NCI-H2081 (cell line): Measurements from ENCODE around the gene MTRF1.

Experiments
- DNase-seq, 2 experiments: peaks; one replicate each; lab custom pipeline; 2025; lab: John Stamatoyannopoulos, UW

MTRF1 gene

DNA sequence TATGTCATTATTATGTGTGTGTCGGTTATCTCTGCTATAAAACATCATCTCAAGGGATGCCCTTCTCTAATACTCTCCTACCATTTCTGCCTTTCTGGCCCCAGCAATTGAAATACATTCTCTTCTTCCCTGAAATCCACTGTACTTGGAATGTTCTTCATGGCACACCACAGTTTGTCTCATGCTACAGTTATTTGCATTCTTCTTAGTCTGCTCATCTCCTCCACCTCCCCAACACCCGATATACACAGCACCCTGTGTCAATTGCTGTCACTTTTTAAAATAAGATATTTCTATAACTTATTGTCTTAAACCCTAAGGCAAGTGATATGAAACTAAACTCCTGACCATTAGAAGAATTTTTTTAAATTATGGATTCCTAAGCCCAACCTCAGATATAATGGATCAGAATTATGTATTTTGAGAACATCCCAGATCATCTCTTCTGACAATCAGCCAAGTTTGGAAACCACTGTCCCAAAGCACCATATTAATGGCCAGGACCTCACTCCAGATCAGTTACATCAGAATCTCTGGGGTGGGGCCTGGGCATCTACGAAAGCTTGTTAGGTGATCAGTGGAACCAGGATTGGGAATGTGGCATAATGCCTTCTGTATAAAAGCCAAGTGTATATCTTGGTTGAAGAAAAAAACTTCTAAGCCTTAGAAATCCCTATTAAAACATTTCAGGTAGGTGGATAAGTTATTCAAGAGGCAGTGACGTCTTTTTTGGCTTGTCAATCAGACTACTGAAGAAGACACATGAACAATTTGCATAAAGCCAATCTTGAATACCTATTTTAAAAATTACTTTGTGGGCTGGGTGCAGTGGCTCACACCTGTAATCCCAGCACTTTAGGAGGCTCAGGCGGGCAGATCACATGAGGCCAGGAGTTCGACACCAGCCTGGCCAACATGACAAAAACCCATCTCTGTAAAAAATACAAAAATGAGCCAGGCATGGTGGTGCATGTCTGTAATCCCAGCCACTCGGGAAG is 39.0 kb downstream of the MTRF1 start:
- no peak for DNase-seq

DNA sequence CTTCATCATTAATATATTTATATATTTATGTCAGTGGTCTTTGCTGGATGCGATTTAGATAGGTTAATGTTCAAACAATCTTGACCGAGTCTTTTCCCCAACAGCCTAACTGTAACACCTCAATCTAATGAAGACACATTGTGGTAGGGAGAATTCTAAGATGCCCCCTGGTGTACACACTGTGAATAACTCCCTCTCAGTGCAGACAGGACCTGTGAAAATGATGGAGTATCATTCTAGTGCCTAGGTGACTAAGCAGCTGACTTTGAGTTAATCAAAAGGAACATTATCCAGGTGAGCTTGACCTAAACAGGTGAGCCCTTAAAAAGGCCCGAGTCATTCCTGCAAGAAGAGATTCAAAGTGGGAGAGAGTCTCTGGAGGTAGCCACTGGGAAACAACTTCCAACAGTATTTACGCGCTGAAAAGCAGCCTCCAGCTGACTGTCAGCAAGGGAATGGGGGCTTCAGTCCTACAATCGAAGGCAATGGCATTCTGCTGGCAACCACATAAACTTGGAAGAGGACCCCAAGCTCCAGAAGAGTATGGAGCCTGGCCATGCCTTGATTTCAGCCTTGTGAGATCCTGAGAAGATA is 41.0 kb downstream of the MTRF1 start:
- peak; percentile 34 to 36 for DNase-seq

DNA sequence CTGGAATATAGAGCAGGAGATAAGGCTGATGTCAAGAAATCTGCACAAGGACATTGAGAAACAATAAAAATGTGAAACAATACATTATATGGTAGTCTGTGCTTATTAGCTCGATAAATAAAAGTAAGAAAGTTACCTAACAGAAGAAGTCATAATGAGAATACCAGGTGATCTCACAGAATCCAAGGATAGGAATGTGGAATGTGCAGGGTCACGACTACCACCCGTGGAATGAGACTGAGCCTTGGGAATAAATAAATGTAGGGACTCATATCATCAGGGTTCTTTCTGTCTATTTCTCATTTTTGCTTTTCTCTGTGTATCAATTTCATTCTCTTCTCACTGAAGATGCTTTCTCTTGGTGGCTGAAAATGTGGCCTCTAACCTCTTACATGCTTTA is 43.0 kb downstream of the MTRF1 start:
- DNase-seq, result no peak

DNA sequence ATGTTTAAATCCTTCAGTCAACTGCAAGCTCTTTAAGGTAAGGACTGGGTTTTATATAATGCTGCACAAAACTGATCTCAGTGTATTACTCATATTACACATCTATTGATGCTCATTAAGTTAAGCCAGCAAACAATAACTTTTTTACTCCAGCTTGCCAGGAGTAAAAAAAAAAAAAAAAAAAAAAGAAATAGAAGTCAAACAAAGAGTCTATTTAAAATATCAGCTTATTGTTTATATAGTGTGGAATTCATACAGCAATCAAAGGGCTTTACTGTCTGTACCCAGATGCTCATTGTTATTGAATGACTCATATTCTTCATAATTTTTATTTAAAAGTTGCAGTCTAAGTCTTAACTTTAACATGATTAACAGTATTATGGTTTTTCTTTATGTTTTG is 47.2 kb downstream of the MTRF1 start:
- no peak for DNase-seq

DNA sequence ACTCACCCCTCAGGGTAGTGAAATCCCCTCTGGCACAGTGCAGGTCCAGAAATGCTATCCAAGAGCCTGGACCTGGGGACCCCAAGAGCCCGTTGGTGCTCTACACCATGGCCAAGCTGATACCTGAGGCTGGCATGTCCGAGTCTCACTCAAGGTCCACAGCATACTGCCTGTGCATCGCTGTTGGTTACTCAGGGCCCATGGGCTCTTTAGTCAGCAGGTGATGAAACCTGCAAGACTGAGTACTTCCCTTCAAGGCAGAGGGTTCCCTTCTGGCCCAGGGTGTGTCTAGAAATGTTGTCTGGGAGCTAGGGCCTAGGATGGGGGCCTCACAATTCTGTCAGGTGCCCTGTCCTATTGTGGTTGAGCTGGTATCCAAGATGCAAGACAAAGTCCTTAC is 49.5 kb downstream of the MTRF1 start:
- DNase-seq, result no peak

DNA sequence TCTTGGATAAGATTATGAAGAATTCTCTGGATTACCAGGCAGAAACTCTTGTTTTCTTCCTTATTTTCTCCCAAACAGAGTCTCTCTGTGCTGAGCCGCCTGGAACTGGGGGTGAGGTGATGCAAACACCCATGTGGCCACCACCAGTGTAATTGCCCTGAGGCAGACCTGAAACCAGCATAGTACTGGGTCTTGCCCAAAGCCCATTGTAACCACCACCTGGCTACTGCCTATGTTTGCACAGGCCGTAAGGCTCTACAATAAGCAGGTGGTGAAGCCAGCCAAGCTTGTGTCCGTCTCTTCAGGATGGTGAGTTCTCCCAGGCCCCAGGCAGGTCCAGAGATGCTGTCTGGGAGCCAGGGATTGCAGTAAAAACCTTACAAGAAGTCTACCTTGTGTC is 50.1 kb downstream of the MTRF1 start:
- DNase-seq, result no peak

DNA sequence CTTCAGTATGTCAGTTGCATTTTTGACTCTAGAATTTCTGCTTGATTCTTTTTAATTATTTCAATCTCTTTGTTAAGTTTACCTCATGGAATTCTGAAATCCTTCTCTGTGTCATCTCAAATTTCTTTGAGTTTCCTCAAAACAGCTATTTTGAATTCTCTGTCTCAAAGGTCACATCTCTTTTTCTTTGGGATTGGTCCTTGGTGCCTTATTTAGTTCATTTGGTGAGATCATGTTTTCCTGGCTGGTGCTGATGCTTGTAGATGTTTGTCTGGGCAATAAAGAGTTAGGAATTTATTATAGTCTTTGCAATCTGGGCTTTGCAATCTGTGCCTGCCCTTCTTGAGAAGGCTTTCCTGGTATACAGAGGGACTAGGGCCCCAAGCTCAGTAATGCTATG is 50.5 kb downstream of the MTRF1 start:
- DNase-seq, result no peak

DNA sequence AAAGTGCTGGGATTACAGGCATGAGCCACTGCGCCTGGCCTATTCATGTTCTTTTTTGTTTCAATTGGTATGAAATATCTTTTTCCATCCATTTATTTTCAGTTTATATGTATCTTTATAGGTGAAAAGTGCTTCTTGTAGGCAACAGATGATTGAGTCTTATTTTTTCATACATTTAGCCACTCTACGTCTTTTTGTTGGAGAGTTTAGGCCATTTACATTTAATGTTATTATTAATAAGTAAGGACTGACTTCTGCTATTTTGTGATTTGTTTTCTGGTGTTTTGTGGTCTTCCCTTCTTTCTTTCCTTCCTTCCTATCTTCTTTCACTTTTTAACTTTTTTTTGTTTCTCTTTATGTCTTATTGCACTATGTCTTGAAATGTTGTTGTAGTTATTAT is 52.3 kb downstream of the MTRF1 start:
- no peak for DNase-seq

DNA sequence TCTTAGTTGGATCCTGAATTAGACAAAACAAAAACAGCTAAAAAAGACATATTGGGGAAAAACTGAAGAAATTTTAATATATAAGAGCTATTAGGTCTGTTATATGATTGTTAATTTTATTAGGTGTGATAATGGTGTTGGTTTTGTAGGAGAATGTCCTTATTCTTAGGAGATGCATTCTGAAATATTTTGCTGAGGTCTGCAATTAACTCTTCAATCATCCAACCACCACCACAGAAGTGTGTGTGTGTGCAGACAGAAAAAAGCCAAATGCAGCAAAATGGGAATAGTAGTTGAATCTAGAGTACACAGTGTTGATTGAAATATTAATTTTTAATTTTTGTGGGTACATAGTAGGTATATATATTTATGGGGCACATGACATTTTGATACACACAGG is 56.9 kb downstream of the MTRF1 start:
- no peak for DNase-seq

DNA sequence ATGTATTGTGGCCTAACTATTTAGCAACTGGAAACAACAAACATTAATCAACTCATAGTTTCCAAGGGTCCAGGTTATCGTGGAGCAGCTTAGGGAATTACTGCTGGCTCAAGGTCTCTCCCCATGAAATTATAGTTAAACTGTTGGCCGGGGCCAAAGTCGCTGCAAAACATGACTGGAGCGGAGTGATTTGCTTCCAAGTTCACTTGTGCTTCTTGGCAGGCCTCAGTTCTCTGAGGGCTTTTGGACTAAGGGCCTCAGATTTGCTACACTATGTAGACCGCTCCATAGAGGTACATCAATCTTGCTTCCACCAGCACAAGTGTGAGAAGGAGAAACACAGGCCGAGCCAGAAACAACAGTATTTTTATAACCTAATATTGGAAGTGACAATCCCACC is 59.6 kb downstream of the MTRF1 start:
- no peak for DNase-seq

DNA sequence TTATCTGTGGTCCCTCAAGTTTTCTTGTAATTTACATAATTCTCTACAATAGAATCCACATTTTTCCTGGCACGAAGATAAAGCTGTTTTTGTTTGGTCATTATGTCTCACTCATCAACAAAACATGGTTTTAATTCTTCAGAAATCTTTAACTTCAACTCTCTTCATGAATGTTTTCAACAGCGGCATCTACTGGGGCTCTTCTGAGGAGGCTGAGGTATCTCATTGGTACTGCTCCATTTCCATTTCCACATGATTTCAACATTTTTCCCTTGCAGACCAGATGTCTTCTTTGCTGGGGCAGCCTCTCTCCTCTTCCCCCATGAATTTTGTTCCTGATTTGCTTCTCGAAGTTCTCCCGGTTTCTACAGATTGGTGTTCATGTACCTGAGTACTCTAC is 63.2 kb downstream of the MTRF1 start:
- no peak for DNase-seq

DNA sequence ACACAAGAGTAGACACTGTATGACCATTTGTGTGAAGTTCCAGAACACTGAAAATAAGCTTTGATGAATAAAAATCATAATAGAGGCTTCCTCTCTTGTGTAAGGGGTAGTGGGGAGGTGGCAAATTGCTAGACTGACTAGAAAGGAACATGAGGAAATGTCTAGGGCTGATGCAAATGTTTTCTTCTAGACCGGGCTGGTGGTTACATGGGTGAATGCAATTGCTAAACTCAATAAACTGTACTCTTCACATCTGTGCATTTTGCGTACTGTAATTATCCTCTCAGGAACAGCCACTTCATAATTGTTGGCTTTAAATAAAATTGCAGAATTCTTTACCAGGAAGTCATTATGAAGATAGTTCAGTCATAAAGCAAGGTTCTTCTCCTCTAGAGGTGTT is 63.9 kb downstream of the MTRF1 start:
- no peak for DNase-seq

DNA sequence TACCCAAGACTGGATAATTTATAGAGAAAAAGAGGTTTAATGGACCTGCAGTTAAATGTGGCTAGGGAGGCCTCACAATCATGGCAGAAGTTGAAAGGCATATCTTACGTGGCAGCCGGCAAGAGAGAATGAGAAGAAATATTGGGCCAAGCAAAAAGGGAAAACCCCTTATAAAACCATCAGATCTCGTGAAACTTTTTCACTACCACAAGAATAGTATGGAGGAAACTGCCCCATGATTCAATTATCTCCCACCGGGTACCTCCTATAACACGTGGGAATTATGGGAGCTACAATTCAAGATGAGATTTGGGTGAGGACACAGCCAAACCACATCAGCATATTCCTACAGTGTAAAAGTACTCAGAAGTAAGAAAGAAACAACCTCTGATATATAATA is 64.3 kb downstream of the MTRF1 start:
- DNase-seq, result no peak

DNA sequence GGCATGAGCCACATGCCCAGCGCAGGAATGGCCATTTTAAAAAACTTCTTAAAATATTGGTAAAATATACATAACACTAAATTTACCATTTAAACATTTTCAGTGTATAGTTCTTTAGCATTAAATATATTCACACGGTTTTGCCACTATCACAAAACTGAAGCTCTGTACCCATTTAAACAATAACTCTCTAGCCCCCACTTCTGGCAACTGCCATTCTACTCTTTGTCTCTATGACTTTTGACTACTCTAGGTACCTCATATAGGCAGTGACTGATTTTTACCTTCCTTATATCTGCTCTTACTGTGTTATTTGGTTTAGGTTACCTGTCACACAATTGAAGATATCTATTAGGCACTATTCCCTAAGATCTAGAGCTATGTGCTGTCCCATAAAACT is 66.8 kb downstream of the MTRF1 start:
- no peak for DNase-seq

DNA sequence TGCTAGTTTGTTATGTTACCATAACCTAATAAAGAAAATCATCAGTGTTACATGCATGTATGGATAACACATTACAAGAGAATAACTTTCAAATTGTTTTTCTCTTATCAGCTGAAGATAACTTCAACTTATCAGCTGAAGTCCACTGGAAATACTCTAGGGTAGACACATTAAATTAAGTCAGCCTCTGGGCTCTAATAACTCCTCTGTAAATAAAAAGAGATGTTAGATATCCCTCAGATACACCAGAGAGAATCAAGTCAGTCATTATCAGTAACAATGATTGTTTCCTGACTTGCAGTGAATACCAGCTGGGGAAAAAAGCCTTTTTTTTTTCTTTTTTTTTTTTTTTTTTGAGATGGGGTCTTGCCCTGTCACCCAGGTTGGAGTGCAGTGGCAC is 67.4 kb downstream of the MTRF1 start:
- no peak for DNase-seq

DNA sequence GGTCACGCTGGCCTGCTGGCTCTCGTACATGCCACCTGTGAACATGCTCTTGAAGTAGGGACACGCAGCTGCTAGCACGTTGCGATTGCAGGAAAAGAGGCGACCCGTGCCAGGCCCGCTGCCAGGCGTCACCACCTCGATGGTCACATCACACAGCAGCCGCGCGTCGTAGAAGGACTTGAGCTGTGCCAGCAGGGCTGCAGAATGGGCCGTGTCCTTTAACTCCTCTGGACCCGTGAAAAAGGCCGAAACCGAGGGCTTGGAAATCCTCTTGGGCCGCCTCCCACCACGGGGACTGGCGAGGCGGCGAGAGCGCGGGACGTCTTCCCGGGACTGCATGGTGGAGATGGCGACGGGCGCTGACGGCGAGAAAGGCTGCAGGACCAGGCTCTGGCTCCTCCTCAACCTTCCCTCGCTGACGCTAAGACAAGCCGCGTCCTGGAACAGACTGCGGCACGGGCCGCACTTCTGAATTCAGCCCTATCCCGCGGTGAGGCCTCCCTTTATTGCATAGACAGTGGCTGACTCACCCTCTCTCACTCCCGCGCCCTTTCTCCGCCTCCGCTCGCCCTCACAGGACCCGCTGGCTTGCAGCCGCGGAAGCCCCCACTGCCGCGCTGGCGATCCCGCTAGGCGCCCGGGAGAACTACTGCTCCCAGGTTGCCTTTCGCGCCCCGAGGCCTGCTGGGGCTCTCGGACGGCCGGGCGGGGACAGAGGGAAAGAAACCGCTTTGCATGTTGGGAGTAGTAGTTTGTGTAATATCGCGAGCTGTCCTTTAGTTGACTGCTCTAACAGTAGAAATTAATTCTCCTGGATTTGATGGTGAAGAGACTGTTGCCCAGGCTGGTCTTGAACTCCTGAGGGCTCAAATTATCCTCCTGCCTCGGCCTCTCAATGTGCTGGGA is 69.2 kb downstream of the MTRF1 start, which contains the start of gene KBTBD7:
KBTBD7 (minus strand) TSS at position 651 of the 906 bp plus-strand sequence; CDS start at position 339, 312 bp downstream.
- peak; percentile 89 to 91 for DNase-seq

DNA sequence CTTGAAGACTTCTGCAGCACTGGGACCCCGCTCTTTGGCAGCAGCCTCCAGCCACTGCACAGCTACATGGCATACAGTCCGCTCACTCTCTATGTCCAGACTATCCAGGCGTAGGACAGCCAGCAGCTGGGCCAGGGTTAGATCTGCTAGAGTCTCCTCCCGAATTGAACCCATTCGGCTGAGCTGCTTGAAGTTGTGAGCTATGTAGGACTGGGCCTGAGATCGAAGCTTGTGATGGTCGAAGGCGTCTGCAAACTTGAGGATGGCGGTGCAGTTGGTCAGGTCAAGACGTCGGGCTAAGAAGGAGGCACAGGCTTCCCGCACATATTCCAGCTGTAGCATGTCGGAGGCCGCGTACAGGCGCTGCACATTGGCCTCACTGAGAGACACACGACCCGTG is 69.9 kb downstream of the MTRF1 start:
- no peak for DNase-seq

DNA sequence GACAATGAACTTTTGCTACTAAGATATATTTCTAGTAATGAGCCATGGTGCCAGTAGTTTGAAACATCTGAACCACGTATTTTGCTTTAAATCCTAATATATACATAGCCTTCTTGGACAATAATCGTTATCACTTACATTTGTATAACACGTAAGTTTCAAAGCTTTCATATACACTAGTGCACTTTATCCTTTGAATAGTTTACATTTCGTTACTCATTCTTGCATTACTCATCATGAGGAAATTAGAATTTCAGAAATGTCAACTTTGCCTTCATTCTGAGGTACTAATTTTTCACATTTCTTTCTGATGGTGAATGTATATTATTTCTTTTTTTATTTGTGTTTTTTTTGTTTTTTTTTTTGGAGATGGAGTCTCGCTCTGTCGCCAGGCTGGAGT is 74.8 kb downstream of the MTRF1 start:
- no peak for DNase-seq

DNA sequence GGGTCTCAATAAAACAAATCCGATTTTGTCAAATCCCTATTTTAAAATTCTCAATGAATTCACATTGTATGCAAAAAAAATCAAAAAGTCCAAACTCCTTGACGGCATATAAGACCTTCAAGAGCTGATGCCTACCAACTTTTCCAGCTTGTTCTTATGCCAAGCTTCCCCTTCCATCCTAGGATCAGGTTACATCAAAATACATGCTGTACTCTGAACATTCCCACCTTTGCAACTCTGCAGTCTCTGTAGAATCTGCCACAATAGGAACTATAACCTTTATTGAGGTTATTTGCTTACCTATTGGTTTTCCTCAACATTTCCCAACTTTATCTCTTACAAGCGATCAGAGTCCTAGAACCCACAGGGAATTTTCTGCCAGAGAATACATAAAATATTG is 76.9 kb downstream of the MTRF1 start:
- DNase-seq, result no peak

DNA sequence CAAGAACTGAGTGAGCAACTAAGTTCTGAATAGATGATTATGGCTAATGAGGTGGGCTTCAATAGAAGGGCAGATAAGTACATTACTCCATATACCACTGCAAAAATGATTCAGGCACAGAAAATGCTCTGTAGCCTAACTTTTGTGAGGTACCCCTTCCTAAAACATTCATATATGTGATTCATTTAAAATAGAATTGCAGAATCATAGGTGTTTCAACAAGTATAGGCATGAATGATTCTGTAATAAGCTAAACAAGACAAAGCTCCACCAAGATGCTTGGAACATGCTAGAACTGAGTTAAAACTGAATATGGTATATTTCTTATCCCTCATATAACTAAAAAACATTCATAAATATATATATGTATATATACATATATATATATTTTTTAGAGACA is 81.1 kb downstream of the MTRF1 start:
- no peak for DNase-seq

DNA sequence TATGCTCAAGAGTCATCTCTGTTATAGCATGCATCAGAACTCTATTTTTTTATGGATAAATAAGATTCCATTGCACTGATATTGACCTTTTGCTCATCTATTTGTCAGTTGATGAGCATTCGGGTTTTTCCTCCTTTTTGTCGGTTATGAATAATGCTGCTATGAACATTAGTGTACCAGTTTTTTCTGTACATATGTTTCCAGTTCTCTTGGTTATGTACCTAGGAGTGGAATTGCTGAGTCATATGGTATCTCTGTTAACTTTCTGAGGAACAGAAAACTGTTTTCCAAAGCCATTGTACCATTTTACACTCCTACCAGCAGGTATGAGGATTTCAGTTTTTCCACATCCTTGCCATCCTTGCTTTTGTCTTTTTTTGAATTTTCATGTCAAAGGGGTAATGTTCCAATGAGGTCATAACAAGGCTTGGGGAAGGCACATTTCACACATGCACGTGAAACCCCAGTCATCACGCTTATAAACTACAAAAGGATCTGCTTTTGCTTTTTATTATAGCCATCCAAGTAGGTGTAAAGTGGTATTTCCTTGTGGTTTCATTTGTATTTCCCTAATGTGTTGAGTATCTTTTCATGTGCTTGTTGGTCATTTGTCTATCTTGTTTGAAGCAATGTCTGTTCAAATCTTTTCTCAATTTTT is 83.7 kb downstream of the MTRF1 start:
- DNase-seq, result no peak

DNA sequence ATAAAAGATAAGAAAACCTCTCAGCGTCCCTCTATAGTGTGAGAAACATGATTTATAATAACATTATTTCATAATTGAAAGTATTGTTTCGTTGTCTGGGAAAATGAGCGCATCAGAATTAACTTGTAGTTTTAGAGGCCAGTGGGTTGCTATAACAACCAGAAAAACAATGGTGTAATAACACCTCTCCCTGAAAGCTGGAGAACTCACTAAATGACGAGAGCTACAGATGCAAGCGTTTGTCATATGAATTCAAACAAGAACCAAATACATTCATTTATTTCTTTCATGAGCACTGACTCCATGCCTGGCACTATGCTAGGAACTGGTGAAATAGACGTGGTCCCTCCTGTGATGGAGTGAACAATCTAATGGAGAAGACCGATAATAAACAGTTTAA is 85.3 kb downstream of the MTRF1 start:
- DNase-seq, result no peak
